ENCODE measurements around the gene SERPINI1. TPM values are rescaled to one million over a fixed set of nuclear protein-coding genes. Genes with fewer than 3 reads are reported as not detected.
A peak's percentile ranks its signal among the peaks of the same experiment; 100 is the strongest.

The SERPINI1 gene
- total and polyA plus RNA-seq, 4 donors: 29.6 to 127 (median 74.9) TPM

GRCh38 chr3:167852216-167852615 is 116.7 kb downstream of the SERPINI1 start:
- no peak overlapping the region for H3K4me3 ChIP-seq (ENCODE audit: low read depth, low read length)
- H3K36me3 ChIP-seq (ENCODE audit: control insufficient read depth, insufficient read depth, low read length): no peaks in the 10 kb centered on the region
- no peaks in the 10 kb centered on the region for H3K9me3 ChIP-seq (ENCODE audit: control insufficient read depth, insufficient read depth, low read length)
- 83% methylated on average over 1 of the region's 2 CpGs for WGBS (ENCODE audit: insufficient coverage)
- H3K4me1 ChIP-seq (ENCODE audit: control insufficient read depth, insufficient read depth, low read length): no peaks in the 10 kb centered on the region
- DNase-seq (ENCODE audit: low read depth in 4 of 6, low spot score in 6 of 6): no peak
- no peak overlapping the region for H3K27ac ChIP-seq (ENCODE audit: low read depth, low read length)
- no peaks in the 10 kb centered on the region for H3K27me3 ChIP-seq (ENCODE audit: control insufficient read depth, insufficient read depth, low read length)

GRCh38 chr3:167854063-167854462 is 118.5 kb downstream of the SERPINI1 start:
- WGBS (ENCODE audit: insufficient coverage): 80% methylated on average over 1 of the region's 1 CpG
- Histone ChIP-seq H3K4me3 (ENCODE audit: low read depth, low read length) (no peak overlapping the region), H3K27ac (ENCODE audit: low read depth, low read length) (no peak overlapping the region), H3K4me1 (ENCODE audit: control insufficient read depth, insufficient read depth, low read length) (no peaks in the 10 kb centered on the region), H3K9me3 (ENCODE audit: control insufficient read depth, insufficient read depth, low read length) (no peaks in the 10 kb centered on the region), H3K36me3 (ENCODE audit: control insufficient read depth, insufficient read depth, low read length) (no peaks in the 10 kb centered on the region), H3K27me3 (ENCODE audit: control insufficient read depth, insufficient read depth, low read length) (no peaks in the 10 kb centered on the region)
- no peak for DNase-seq (ENCODE audit: low read depth in 4 of 6, low spot score in 6 of 6)

- no peaks in the 10 kb centered on the region for H3K27me3 ChIP-seq (ENCODE audit: control insufficient read depth, insufficient read depth, low read length)
- H3K4me1 ChIP-seq (ENCODE audit: control insufficient read depth, insufficient read depth, low read length): no peaks in the 10 kb centered on the region
- H3K27ac ChIP-seq (ENCODE audit: low read depth, low read length): no peak overlapping the region
- no peak for DNase-seq (ENCODE audit: low read depth in 4 of 6, low spot score in 6 of 6)
- no peaks in the 10 kb centered on the region for H3K9me3 ChIP-seq (ENCODE audit: control insufficient read depth, insufficient read depth, low read length)
- no peak overlapping the region for H3K4me3 ChIP-seq (ENCODE audit: low read depth, low read length)
- H3K36me3 ChIP-seq (ENCODE audit: control insufficient read depth, insufficient read depth, low read length): no peaks in the 10 kb centered on the region
Measured at GRCh38 chr3:167854846-167855245, 119.3 kb downstream of the SERPINI1 start.

- no peak overlapping the region for H3K4me3 ChIP-seq (ENCODE audit: low read depth, low read length)
- H3K36me3 ChIP-seq (ENCODE audit: control insufficient read depth, insufficient read depth, low read length): no peaks in the 10 kb centered on the region
- DNase-seq (ENCODE audit: low read depth in 4 of 6, low spot score in 6 of 6): no peak
- no peak overlapping the region for H3K27ac ChIP-seq (ENCODE audit: low read depth, low read length)
- H3K4me1 ChIP-seq (ENCODE audit: control insufficient read depth, insufficient read depth, low read length): no peaks in the 10 kb centered on the region
- no CpG with 5 or more reads among the region's 1 CpG for WGBS (ENCODE audit: insufficient coverage)
- no peaks in the 10 kb centered on the region for H3K27me3 ChIP-seq (ENCODE audit: control insufficient read depth, insufficient read depth, low read length)
- no peaks in the 10 kb centered on the region for H3K9me3 ChIP-seq (ENCODE audit: control insufficient read depth, insufficient read depth, low read length)
Measured at GRCh38 chr3:167855306-167855705, 119.8 kb downstream of the SERPINI1 start.

GRCh38 chr3:167858865-167859264 is 123.3 kb downstream of the SERPINI1 start:
- WGBS (ENCODE audit: insufficient coverage): no CpG with 5 or more reads among the region's 2 CpGs
- Histone ChIP-seq H3K4me3 (ENCODE audit: low read depth, low read length) (no peak overlapping the region), H3K36me3 (ENCODE audit: control insufficient read depth, insufficient read depth, low read length) (no peaks in the 10 kb centered on the region), H3K27ac (ENCODE audit: low read depth, low read length) (no peak overlapping the region), H3K27me3 (ENCODE audit: control insufficient read depth, insufficient read depth, low read length) (no peaks in the 10 kb centered on the region), H3K4me1 (ENCODE audit: control insufficient read depth, insufficient read depth, low read length) (no peaks in the 10 kb centered on the region), H3K9me3 (ENCODE audit: control insufficient read depth, insufficient read depth, low read length) (no peaks in the 10 kb centered on the region)
- DNase-seq (ENCODE audit: low read depth in 4 of 6, low spot score in 6 of 6): no peak

GRCh38 chr3:167859610-167860009 is 124.1 kb downstream of the SERPINI1 start:
- Histone ChIP-seq H3K9me3 (ENCODE audit: control insufficient read depth, insufficient read depth, low read length) (no peaks in the 10 kb centered on the region), H3K27ac (ENCODE audit: low read depth, low read length) (no peak overlapping the region), H3K36me3 (ENCODE audit: control insufficient read depth, insufficient read depth, low read length) (no peaks in the 10 kb centered on the region), H3K27me3 (ENCODE audit: control insufficient read depth, insufficient read depth, low read length) (no peaks in the 10 kb centered on the region), H3K4me3 (ENCODE audit: low read depth, low read length) (no peak overlapping the region), H3K4me1 (ENCODE audit: control insufficient read depth, insufficient read depth, low read length) (no peaks in the 10 kb centered on the region)
- WGBS (ENCODE audit: insufficient coverage): no CpG with 5 or more reads among the region's 1 CpG
- DNase-seq (ENCODE audit: low read depth in 4 of 6, low spot score in 6 of 6): no peak

- DNase-seq (ENCODE audit: low read depth in 4 of 6, low spot score in 6 of 6): peak in 1 of 6 donors; percentile 13
- H3K36me3 ChIP-seq (ENCODE audit: control insufficient read depth, insufficient read depth, low read length): no peaks in the 10 kb centered on the region
- WGBS (ENCODE audit: insufficient coverage): no CpG with 5 or more reads among the region's 3 CpGs
- H3K4me1 ChIP-seq (ENCODE audit: control insufficient read depth, insufficient read depth, low read length): no peaks in the 10 kb centered on the region
- H3K27me3 ChIP-seq (ENCODE audit: control insufficient read depth, insufficient read depth, low read length): no peaks in the 10 kb centered on the region
- no peaks in the 10 kb centered on the region for H3K9me3 ChIP-seq (ENCODE audit: control insufficient read depth, insufficient read depth, low read length)
- H3K4me3 ChIP-seq (ENCODE audit: low read depth, low read length): no peak overlapping the region
- no peak overlapping the region for H3K27ac ChIP-seq (ENCODE audit: low read depth, low read length)
Measured at GRCh38 chr3:167861649-167862048, 126.1 kb downstream of the SERPINI1 start.

GRCh38 chr3:167862104-167862730 is 126.7 kb downstream of the SERPINI1 start:
- DNase-seq (ENCODE audit: low read depth in 4 of 6, low spot score in 6 of 6): no peak
- Histone ChIP-seq H3K4me1 (ENCODE audit: control insufficient read depth, insufficient read depth, low read length) (no peaks in the 10 kb centered on the region), H3K27me3 (ENCODE audit: control insufficient read depth, insufficient read depth, low read length) (no peaks in the 10 kb centered on the region), H3K36me3 (ENCODE audit: control insufficient read depth, insufficient read depth, low read length) (no peaks in the 10 kb centered on the region), H3K4me3 (ENCODE audit: low read depth, low read length) (no peak overlapping the region), H3K9me3 (ENCODE audit: control insufficient read depth, insufficient read depth, low read length) (no peaks in the 10 kb centered on the region), H3K27ac (ENCODE audit: low read depth, low read length) (no peak overlapping the region)
- WGBS (ENCODE audit: insufficient coverage): 77% methylated on average over 2 of the region's 6 CpGs

GRCh38 chr3:167863811-167864551 is 128.5 kb downstream of the SERPINI1 start:
- H3K4me3 ChIP-seq (ENCODE audit: low read depth, low read length): no peak overlapping the region
- no peak for DNase-seq (ENCODE audit: low read depth in 4 of 6, low spot score in 6 of 6)
- no peaks in the 10 kb centered on the region for H3K4me1 ChIP-seq (ENCODE audit: control insufficient read depth, insufficient read depth, low read length)
- H3K27me3 ChIP-seq (ENCODE audit: control insufficient read depth, insufficient read depth, low read length): no peaks in the 10 kb centered on the region
- WGBS (ENCODE audit: insufficient coverage): 95% methylated on average over 8 of the region's 9 CpGs
- H3K9me3 ChIP-seq (ENCODE audit: control insufficient read depth, insufficient read depth, low read length): no peaks in the 10 kb centered on the region
- no peaks in the 10 kb centered on the region for H3K36me3 ChIP-seq (ENCODE audit: control insufficient read depth, insufficient read depth, low read length)
- H3K27ac ChIP-seq (ENCODE audit: low read depth, low read length): peak overlapping the region; percentile 10

- no peak for DNase-seq (ENCODE audit: low read depth in 4 of 6, low spot score in 6 of 6)
- Histone ChIP-seq H3K9me3 (ENCODE audit: control insufficient read depth, insufficient read depth, low read length) (no peaks in the 10 kb centered on the region), H3K36me3 (ENCODE audit: control insufficient read depth, insufficient read depth, low read length) (no peaks in the 10 kb centered on the region), H3K4me3 (ENCODE audit: low read depth, low read length) (no peak overlapping the region), H3K4me1 (ENCODE audit: control insufficient read depth, insufficient read depth, low read length) (no peaks in the 10 kb centered on the region), H3K27ac (ENCODE audit: low read depth, low read length) (no peak overlapping the region), H3K27me3 (ENCODE audit: control insufficient read depth, insufficient read depth, low read length) (no peaks in the 10 kb centered on the region)
- WGBS (ENCODE audit: insufficient coverage): no CpG with 5 or more reads among the region's 1 CpG
Measured at GRCh38 chr3:167864552-167864874, 129.0 kb downstream of the SERPINI1 start.
